Panc1 (cell line): ENCODE data around the gene FANCD2. TPM values are rescaled to one million over a fixed set of nuclear protein-coding genes. Genes with fewer than 3 reads are reported as not detected.

Source experiments
- ATAC-seq: fragments of 200-7000 bp; cut with Tn5 transposase; 2 replicates; pipeline ENCODE4 v1.9.1; 2020; ENCODE audit warnings: mild to moderate bottlenecking, moderate library complexity
- BruUV-seq: library from RNA; stranded (reverse); fragments of 400-500 nt; replicated peaks from 2 replicates; lab custom pipeline; 2021; lab: Mats Ljungman, UMichigan
- CTCF ChIA-PET: fragments of 300-600 bp; sonication (Branson Sonifier 250); formaldehyde crosslinking; loops from one replicate; lab custom pipeline; 2022; ENCODE audit warnings: antibody characterized with exemption; lab: Charles Lee
- POLR2A ChIA-PET: fragments of 300-600 bp; sonication (Branson Sonifier 250); formaldehyde crosslinking; loops from one replicate; lab custom pipeline; 2022; ENCODE audit warnings: antibody characterized with exemption; lab: Charles Lee
- DNase-seq: peaks from one replicate; pipeline ENCODE4 v3.0.0-alpha.2; 2010; ENCODE audit warnings: low read depth, low spot score
- H3K27ac ChIP-seq: 2 replicates; pipeline ENCODE4 v1.5.1; 2011; ENCODE audit warnings: mild to moderate bottlenecking, low read length, inconsistent platforms
- H3K27me3 ChIP-seq: fragments of 200-500 bp; sonication (Bioruptor generic); 2 replicates; pipeline ENCODE4 v1.6.0; 2014; ENCODE audit warnings: low read length, inconsistent platforms; ENCODE audit not compliant: control insufficient read depth, insufficient read depth
- H3K36me3 ChIP-seq: fragments of 200-500 bp; sonication (Bioruptor generic); 2 replicates; pipeline ENCODE4 v1.5.1; 2014; ENCODE audit warnings: inconsistent platforms, mild to moderate bottlenecking, low read length, moderate library complexity; ENCODE audit not compliant: control insufficient read depth, insufficient read depth
- H3K4me1 ChIP-seq: 2 replicates; pipeline ENCODE4 v1.5.1; 2011; ENCODE audit warnings: inconsistent platforms, mild to moderate bottlenecking, low read length, moderate library complexity; ENCODE audit not compliant: control insufficient read depth, insufficient read depth
- H3K4me3 ChIP-seq, 2 experiments: 2 replicates each; pipeline ENCODE4 v1.5.1; 2011 to 2012; ENCODE audit warnings: low read depth in 2 of 2, low read length in 2 of 2, mild to moderate bottlenecking in 2 of 2, inconsistent platforms in 1 of 2, moderate library complexity in 1 of 2
- H3K9me3 ChIP-seq: fragments of 200-500 bp; sonication (Bioruptor generic); 2 replicates; pipeline ENCODE4 v1.5.1; 2014; ENCODE audit warnings: low read depth, mild to moderate bottlenecking, inconsistent platforms, low read length, moderate library complexity; ENCODE audit not compliant: control insufficient read depth, insufficient read depth
- POLR2AphosphoS5 ChIP-seq: IDR thresholded peaks from 2 replicates; pipeline ENCODE4 v1.6.1; 2012; ENCODE audit warnings: mild to moderate bottlenecking, low read depth, low read length, moderate library complexity
- SIN3A ChIP-seq: IDR thresholded peaks from 2 replicates; pipeline ENCODE4 v1.6.1; 2012; ENCODE audit warnings: low read depth, mild to moderate bottlenecking, low read length, moderate library complexity, borderline replicate concordance; ENCODE audit not compliant: insufficient read depth
- TCF7L2 ChIP-seq: IDR thresholded peaks from 2 replicates; pipeline ENCODE4 v1.6.1; 2011; ENCODE audit warnings: mild to moderate bottlenecking, low read depth, low read length, inconsistent platforms
- in situ Hi-C: cut with HindIII; loops from 2 replicates; pipeline ENCODE4 v1.10.0; 2016; ENCODE audit warnings: low sequenced_read_pairs, low pct_unique_long_range_greater_than_20kb
- intact Hi-C: fragments of 100-400 bp; cut with micrococcal nuclease; formaldehyde crosslinking; loops from one replicate; pipeline ENCODE4 v1.10.0; 2022; ENCODE audit not compliant: unreplicated experiment
- total RNA-seq: library from RNA; stranded (reverse); gene quantifications from one replicate; pipeline ENCODE4 v1.2.1, GENCODE V29; 2021; ENCODE audit not compliant: unreplicated experiment
- TF ChIP-seq, protein P1 (sequence below): fragments of 450-650 bp; IDR thresholded peaks from 2 replicates; pipeline ENCODE4 v1.5.1; 2017; ENCODE audit warnings: mild to moderate bottlenecking
- TF ChIP-seq, protein P2 (sequence below), 2 experiments: IDR thresholded peaks; 2 replicates each; pipeline ENCODE4 v1.6.1; 2011 to 2012; ENCODE audit warnings: low read depth in 2 of 2, control low read depth in 1 of 2, low read length in 1 of 2, mild to moderate bottlenecking in 1 of 2, moderate library complexity in 1 of 2; ENCODE audit not compliant: insufficient read depth in 1 of 2

Gene FANCD2
- total RNA-seq, 1 experiment from 2014 or later: 20.0 TPM

DNA sequence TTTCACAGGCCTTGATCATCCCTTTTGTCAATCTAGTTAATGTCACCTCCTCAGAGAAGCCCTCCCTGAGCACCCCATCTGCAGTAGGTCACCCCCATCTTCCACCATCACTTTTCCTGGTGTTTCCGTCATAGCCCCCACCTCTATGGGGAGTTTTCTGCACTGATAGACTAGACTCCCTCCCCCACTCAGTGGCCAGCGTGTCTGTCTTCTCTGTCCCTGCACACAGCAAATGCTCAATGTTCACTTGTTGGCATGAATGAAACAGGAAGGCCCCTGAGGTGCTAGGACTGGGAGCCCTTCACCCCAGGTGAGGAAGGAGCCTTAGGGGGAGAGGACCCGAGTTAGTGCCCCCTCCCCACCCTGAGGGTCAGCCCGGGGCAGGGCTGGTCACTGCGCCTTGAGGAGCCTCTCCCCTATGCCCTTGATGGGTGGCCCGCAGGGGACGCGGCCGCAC lies 15.8 kb upstream of the FANCD2 start:
- in situ Hi-C loops: no loop called here
- peak overlapping the region; percentile 57 to 69 for H3K4me3 ChIP-seq
- intact Hi-C loops: no loop called here
- DNase-seq (no peak), ATAC-seq (peak; percentile 0; the same call in 1 of the 2 replicates)
- no peaks in the 10 kb centered on the region for H3K36me3 ChIP-seq
- no peaks in the 10 kb centered on the region for H3K9me3 ChIP-seq
- TF ChIP-seq TCF7L2: no peak
- TF ChIP-seq, protein P1, sequence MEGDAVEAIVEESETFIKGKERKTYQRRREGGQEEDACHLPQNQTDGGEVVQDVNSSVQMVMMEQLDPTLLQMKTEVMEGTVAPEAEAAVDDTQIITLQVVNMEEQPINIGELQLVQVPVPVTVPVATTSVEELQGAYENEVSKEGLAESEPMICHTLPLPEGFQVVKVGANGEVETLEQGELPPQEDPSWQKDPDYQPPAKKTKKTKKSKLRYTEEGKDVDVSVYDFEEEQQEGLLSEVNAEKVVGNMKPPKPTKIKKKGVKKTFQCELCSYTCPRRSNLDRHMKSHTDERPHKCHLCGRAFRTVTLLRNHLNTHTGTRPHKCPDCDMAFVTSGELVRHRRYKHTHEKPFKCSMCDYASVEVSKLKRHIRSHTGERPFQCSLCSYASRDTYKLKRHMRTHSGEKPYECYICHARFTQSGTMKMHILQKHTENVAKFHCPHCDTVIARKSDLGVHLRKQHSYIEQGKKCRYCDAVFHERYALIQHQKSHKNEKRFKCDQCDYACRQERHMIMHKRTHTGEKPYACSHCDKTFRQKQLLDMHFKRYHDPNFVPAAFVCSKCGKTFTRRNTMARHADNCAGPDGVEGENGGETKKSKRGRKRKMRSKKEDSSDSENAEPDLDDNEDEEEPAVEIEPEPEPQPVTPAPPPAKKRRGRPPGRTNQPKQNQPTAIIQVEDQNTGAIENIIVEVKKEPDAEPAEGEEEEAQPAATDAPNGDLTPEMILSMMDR: no peak
- no peak for TF ChIP-seq SIN3A
- TF ChIP-seq, protein P2, sequence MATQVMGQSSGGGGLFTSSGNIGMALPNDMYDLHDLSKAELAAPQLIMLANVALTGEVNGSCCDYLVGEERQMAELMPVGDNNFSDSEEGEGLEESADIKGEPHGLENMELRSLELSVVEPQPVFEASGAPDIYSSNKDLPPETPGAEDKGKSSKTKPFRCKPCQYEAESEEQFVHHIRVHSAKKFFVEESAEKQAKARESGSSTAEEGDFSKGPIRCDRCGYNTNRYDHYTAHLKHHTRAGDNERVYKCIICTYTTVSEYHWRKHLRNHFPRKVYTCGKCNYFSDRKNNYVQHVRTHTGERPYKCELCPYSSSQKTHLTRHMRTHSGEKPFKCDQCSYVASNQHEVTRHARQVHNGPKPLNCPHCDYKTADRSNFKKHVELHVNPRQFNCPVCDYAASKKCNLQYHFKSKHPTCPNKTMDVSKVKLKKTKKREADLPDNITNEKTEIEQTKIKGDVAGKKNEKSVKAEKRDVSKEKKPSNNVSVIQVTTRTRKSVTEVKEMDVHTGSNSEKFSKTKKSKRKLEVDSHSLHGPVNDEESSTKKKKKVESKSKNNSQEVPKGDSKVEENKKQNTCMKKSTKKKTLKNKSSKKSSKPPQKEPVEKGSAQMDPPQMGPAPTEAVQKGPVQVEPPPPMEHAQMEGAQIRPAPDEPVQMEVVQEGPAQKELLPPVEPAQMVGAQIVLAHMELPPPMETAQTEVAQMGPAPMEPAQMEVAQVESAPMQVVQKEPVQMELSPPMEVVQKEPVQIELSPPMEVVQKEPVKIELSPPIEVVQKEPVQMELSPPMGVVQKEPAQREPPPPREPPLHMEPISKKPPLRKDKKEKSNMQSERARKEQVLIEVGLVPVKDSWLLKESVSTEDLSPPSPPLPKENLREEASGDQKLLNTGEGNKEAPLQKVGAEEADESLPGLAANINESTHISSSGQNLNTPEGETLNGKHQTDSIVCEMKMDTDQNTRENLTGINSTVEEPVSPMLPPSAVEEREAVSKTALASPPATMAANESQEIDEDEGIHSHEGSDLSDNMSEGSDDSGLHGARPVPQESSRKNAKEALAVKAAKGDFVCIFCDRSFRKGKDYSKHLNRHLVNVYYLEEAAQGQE (IDR thresholded peaks at IDR 0.05; ENCODE audit: insufficient read depth in 1 of 2, low read depth in 2 of 2, low read length in 1 of 2): no peak
- no peak for TF ChIP-seq POLR2AphosphoS5
- H3K4me1 ChIP-seq: peaks cover 11% of the 10 kb centered on the region
- no TSS peak for BruUV-seq
- POLR2A ChIA-PET: no interaction called here
- CTCF ChIA-PET: interaction anchor here (0.6 kb wide), 1 partner anchor 155 kb away, joined by 5 read pairs; no protein-coding TSS in a partner anchor
- H3K27me3 ChIP-seq: no peaks in the 10 kb centered on the region
- peak overlapping the region; percentile 57; the same call in 1 of the 2 replicates for H3K27ac ChIP-seq

DNA sequence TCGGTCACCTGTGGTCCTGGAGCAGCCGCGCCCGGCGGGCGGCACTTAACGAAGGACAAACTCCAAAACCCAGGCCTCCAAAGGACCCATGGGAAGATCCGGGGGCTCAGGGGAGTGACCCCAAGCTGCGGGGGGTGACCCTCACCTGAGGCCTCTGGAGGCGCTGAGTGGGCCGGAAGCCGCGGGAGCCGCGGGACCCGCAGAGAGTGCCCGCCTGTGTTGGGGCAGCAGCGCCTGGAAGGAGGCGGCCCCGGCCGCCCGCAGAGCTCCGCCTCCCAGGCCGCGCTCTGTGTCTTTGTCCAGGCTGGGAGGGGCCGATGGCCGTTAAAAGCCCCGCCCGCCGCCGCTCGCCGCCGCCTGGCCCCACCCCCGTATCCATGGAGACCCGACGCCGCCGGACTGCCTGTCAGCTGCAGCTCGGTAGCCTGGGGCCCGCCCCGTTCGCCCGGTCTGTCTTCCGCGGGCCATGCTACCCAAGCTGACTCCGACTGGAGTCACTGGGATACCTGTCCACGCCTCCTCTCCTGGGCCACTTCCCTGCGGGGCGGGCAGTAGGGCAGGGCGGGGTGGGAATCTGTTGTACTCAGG lies 15.3 kb upstream of the FANCD2 start:
- CTCF ChIA-PET: interaction anchor here (0.6 to 0.9 kb wide), 2 partner anchors 64 to 155 kb away, joined by 3 to 5 read pairs; no protein-coding TSS in a partner anchor
- in situ Hi-C loops (no loop called here), intact Hi-C loops (no loop called here)
- peak overlapping the region; percentile 57; the same call in 1 of the 2 replicates for H3K27ac ChIP-seq
- no TSS peak for BruUV-seq
- H3K27me3 ChIP-seq: no peaks in the 10 kb centered on the region
- no peak for DNase-seq
- H3K36me3 ChIP-seq: no peaks in the 10 kb centered on the region
- no peaks in the 10 kb centered on the region for H3K9me3 ChIP-seq
- POLR2A ChIA-PET: interaction anchor here (0.7 kb wide), 1 partner anchor 383 kb away, joined by 14 read pairs; no protein-coding TSS in a partner anchor
- peak; percentile 88 for ATAC-seq
- peak overlapping the region; percentile 57 to 69 for H3K4me3 ChIP-seq
- no peak for TF ChIP-seq POLR2AphosphoS5
- TF ChIP-seq SIN3A: peak; percentile 95
- peaks cover 11% of the 10 kb centered on the region for H3K4me1 ChIP-seq

DNA sequence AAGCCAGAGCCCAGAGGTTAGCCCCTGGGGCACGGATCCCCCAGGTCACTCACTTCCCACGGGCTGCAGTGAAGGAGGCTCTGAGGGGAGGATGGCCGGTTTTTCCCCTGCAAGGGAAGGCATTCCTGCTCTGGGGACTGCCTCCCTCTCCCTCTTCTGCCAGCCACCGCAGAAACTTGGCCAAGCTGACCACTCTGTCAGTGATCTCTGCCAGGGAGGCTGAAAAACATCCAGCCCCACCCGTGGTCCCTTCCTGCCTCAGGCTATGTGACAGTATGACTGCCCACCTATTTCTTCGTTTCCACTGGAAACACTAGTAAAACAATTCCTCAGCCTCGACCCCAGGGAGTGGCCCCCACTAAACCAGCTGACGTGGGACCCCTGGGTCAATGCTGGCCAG lies 14.6 kb upstream of the FANCD2 start:
- Histone ChIP-seq H3K27me3 (no peaks in the 10 kb centered on the region), H3K4me3 (peak overlapping the region; percentile 57 to 69), H3K36me3 (no peaks in the 10 kb centered on the region), H3K27ac (no peak overlapping the region), H3K9me3 (no peaks in the 10 kb centered on the region), H3K4me1 (peaks cover 11% of the 10 kb centered on the region)
- ATAC-seq: no peak
- TF ChIP-seq TCF7L2: no peak
- TF ChIP-seq, protein P1: no peak
- TF ChIP-seq SIN3A: no peak
- in situ Hi-C loops (no loop called here), intact Hi-C loops (no loop called here)
- DNase-seq: no peak
- no TSS peak for BruUV-seq
- ChIA-PET CTCF (interaction anchor here (0.9 kb wide), 1 partner anchor 65 kb away, joined by 3 read pairs; no protein-coding TSS in a partner anchor), POLR2A (no interaction called here)
